ENCODE measurements around the gene SLC16A6.
"Not testable (repeated sequence)": the region's sequence is repeated elsewhere in the genome, so short reads cannot be mapped to it uniquely, and the experiment has no call there.

SLC16A6 gene

GRCh38 chr17:68290955-68291835 is at the start of gene SLC16A6, which contains the start of gene ARSG:
Gene SLC16A6 (minus strand): TSS chr17:68291127. CDS start chr17:68278320, 12,807 bp downstream.
Gene ARSG (plus strand): TSS chr17:68291495. CDS start chr17:68307494, 15,999 bp downstream.
- peak within 1 kb of the TSS; percentile 93 for H3K27ac Mint-ChIP-seq
- no peaks in the 10 kb centered on the region for H3K9me3 Mint-ChIP-seq
- peaks cover 63% of the 10 kb centered on the region for H3K4me1 Mint-ChIP-seq (ENCODE audit: low read depth)
- peak within 1 kb of the TSS; percentile 93 for H3K4me3 Mint-ChIP-seq
- no peaks in the 10 kb centered on the region for H3K27me3 Mint-ChIP-seq
- H3K36me3 Mint-ChIP-seq (ENCODE audit: low read depth) = peaks cover 17% of the 10 kb centered on the region
- DNase-seq = peak; percentile 90

GRCh38 chr17:68334393-68334792 is 43.5 kb upstream of the SLC16A6 start:
- no peak for DNase-seq
- Mint-ChIP-seq H3K4me1 (ENCODE audit: low read depth) (peaks cover 2% of the 10 kb centered on the region), H3K9me3 (peaks cover 11% of the 10 kb centered on the region), H3K36me3 (ENCODE audit: low read depth) (peaks cover 6% of the 10 kb centered on the region), H3K27ac (no peak overlapping the region), H3K4me3 (no peak overlapping the region), H3K27me3 (no peaks in the 10 kb centered on the region)

- peaks cover 11% of the 10 kb centered on the region for H3K9me3 Mint-ChIP-seq
- H3K36me3 Mint-ChIP-seq (ENCODE audit: low read depth); H3K4me3 Mint-ChIP-seq; H3K27me3 Mint-ChIP-seq; H3K4me1 Mint-ChIP-seq (ENCODE audit: low read depth); DNase-seq; H3K27ac Mint-ChIP-seq: not testable (repeated sequence)
Measured at GRCh38 chr17:68331932-68332331, 41.0 kb upstream of the SLC16A6 start.

- Mint-ChIP-seq H3K27ac (no peak overlapping the region), H3K9me3 (peaks cover 11% of the 10 kb centered on the region), H3K4me1 (ENCODE audit: low read depth) (peaks cover 11% of the 10 kb centered on the region), H3K36me3 (ENCODE audit: low read depth) (peaks cover 6% of the 10 kb centered on the region), H3K27me3 (no peaks in the 10 kb centered on the region), H3K4me3 (no peak overlapping the region)
- no peak for DNase-seq
Measured at GRCh38 chr17:68329331-68329730, 38.4 kb upstream of the SLC16A6 start.

- Mint-ChIP-seq H3K27me3 (no peaks in the 10 kb centered on the region), H3K4me1 (ENCODE audit: low read depth) (peaks cover 16% of the 10 kb centered on the region), H3K4me3 (no peak overlapping the region), H3K27ac (no peak overlapping the region), H3K9me3 (peaks cover 11% of the 10 kb centered on the region), H3K36me3 (ENCODE audit: low read depth) (peaks cover 6% of the 10 kb centered on the region)
- no peak for DNase-seq
Measured at GRCh38 chr17:68328676-68329075, 37.7 kb upstream of the SLC16A6 start.

GRCh38 chr17:68327823-68328557 is 37.1 kb upstream of the SLC16A6 start:
- peaks cover 6% of the 10 kb centered on the region for H3K36me3 Mint-ChIP-seq (ENCODE audit: low read depth)
- no peak overlapping the region for H3K27ac Mint-ChIP-seq
- H3K9me3 Mint-ChIP-seq = peaks cover 11% of the 10 kb centered on the region
- peaks cover 18% of the 10 kb centered on the region for H3K4me1 Mint-ChIP-seq (ENCODE audit: low read depth)
- no peaks in the 10 kb centered on the region for H3K27me3 Mint-ChIP-seq
- H3K4me3 Mint-ChIP-seq = no peak overlapping the region
- DNase-seq = no peak

- Mint-ChIP-seq H3K36me3 (ENCODE audit: low read depth) (peaks cover 1% of the 10 kb centered on the region), H3K27ac (no peak overlapping the region), H3K4me1 (ENCODE audit: low read depth) (peaks cover 18% of the 10 kb centered on the region), H3K9me3 (peaks cover 5% of the 10 kb centered on the region), H3K4me3 (no peak overlapping the region), H3K27me3 (no peaks in the 10 kb centered on the region)
- no peak for DNase-seq
Measured at GRCh38 chr17:68326681-68327080, 35.8 kb upstream of the SLC16A6 start.

GRCh38 chr17:68325961-68326360 is 35.0 kb upstream of the SLC16A6 start:
- Mint-ChIP-seq H3K4me1 (ENCODE audit: low read depth) (peaks cover 18% of the 10 kb centered on the region), H3K9me3 (peaks cover 3% of the 10 kb centered on the region), H3K4me3 (no peak overlapping the region), H3K27me3 (no peaks in the 10 kb centered on the region), H3K27ac (no peak overlapping the region), H3K36me3 (ENCODE audit: low read depth) (no peaks in the 10 kb centered on the region)
- DNase-seq = no peak

- H3K27ac Mint-ChIP-seq = no peak overlapping the region
- H3K9me3 Mint-ChIP-seq = no peaks in the 10 kb centered on the region
- no peaks in the 10 kb centered on the region for H3K27me3 Mint-ChIP-seq
- H3K4me3 Mint-ChIP-seq = no peak overlapping the region
- DNase-seq = no peak
- peaks cover 18% of the 10 kb centered on the region for H3K4me1 Mint-ChIP-seq (ENCODE audit: low read depth)
- H3K36me3 Mint-ChIP-seq (ENCODE audit: low read depth) = no peaks in the 10 kb centered on the region
Measured at GRCh38 chr17:68324654-68325336, 33.9 kb upstream of the SLC16A6 start.

- no peak for DNase-seq
- Mint-ChIP-seq H3K27me3 (no peaks in the 10 kb centered on the region), H3K4me1 (ENCODE audit: low read depth) (peaks cover 18% of the 10 kb centered on the region), H3K36me3 (ENCODE audit: low read depth) (no peaks in the 10 kb centered on the region), H3K4me3 (no peak overlapping the region), H3K9me3 (no peaks in the 10 kb centered on the region), H3K27ac (no peak overlapping the region)
Measured at GRCh38 chr17:68324114-68324513, 33.2 kb upstream of the SLC16A6 start.

- DNase-seq = no peak
- no peak overlapping the region for H3K4me3 Mint-ChIP-seq
- H3K36me3 Mint-ChIP-seq (ENCODE audit: low read depth) = no peaks in the 10 kb centered on the region
- H3K27me3 Mint-ChIP-seq = no peaks in the 10 kb centered on the region
- peaks cover 22% of the 10 kb centered on the region for H3K4me1 Mint-ChIP-seq (ENCODE audit: low read depth)
- no peak overlapping the region for H3K27ac Mint-ChIP-seq
- H3K9me3 Mint-ChIP-seq = no peaks in the 10 kb centered on the region
Measured at GRCh38 chr17:68322630-68323029, 31.7 kb upstream of the SLC16A6 start.

GRCh38 chr17:68321556-68321954 is 30.6 kb upstream of the SLC16A6 start:
- DNase-seq = no peak
- H3K4me1 Mint-ChIP-seq (ENCODE audit: low read depth) = peaks cover 26% of the 10 kb centered on the region
- no peaks in the 10 kb centered on the region for H3K9me3 Mint-ChIP-seq
- no peak overlapping the region for H3K4me3 Mint-ChIP-seq
- no peaks in the 10 kb centered on the region for H3K36me3 Mint-ChIP-seq (ENCODE audit: low read depth)
- no peak overlapping the region for H3K27ac Mint-ChIP-seq
- no peaks in the 10 kb centered on the region for H3K27me3 Mint-ChIP-seq

- no peak for DNase-seq
- Mint-ChIP-seq H3K36me3 (ENCODE audit: low read depth) (no peaks in the 10 kb centered on the region), H3K4me3 (no peak overlapping the region), H3K27me3 (no peaks in the 10 kb centered on the region), H3K27ac (no peak overlapping the region), H3K4me1 (ENCODE audit: low read depth) (peaks cover 27% of the 10 kb centered on the region), H3K9me3 (no peaks in the 10 kb centered on the region)
Measured at GRCh38 chr17:68320943-68321555, 30.1 kb upstream of the SLC16A6 start.

GRCh38 chr17:68320311-68320865 is 29.5 kb upstream of the SLC16A6 start:
- Mint-ChIP-seq H3K27ac (no peak overlapping the region), H3K27me3 (no peaks in the 10 kb centered on the region), H3K4me1 (ENCODE audit: low read depth) (peaks cover 28% of the 10 kb centered on the region), H3K36me3 (ENCODE audit: low read depth) (no peaks in the 10 kb centered on the region), H3K4me3 (no peak overlapping the region), H3K9me3 (no peaks in the 10 kb centered on the region)
- no peak for DNase-seq
